ENCODE results near the gene DHTKD1. TPM values are rescaled to one million over a fixed set of nuclear protein-coding genes. Genes with fewer than 3 reads are reported as not detected.

The DHTKD1 gene
- total RNA-seq: 10 to 100 TPM; 20.8 to 36.6 TPM

- Histone ChIP-seq H3K4me1 (peaks cover 33% of the 10 kb centered on the region), H3K27ac (peak within 1 kb of the TSS; percentile 87 to 96 (median 92)), H3K4me3 (peak within 1 kb of the TSS; percentile 97 to 98), H3K36me3 (replicated peaks in 1 of 2; ENCODE audit: insufficient read depth in 1 of 2, low read depth in 2 of 2) (no peaks in the 10 kb centered on the region), H3K27me3 (no peaks in the 10 kb centered on the region), H3K9me3 (no peaks in the 10 kb centered on the region)
- DNase-seq: peak; percentile 98 to 99 (median 99)
- peak; percentile 99 for ATAC-seq
- intact Hi-C loops (cut with DNase I): no loop called here
- WGBS, 2 donors: 3 to 17% methylated on average over 6 to 54 of the region's 66 CpGs
- TF ChIP-seq POLR2A (IDR thresholded peaks at IDR 0.05) (peak; percentile 90 to 94 (median 91)), CTCF (IDR thresholded peaks at IDR 0.05) (peak in 6 of 7 experiments; percentile 39 to 84 (median 72))
These were observed at the start of gene DHTKD1 for GRCh38 chr10:12068449-12069269. TSS of gene DHTKD1 (plus strand) at chr10:12068954. CDS start at chr10:12069034, 80 bp downstream.

- WGBS, 2 donors: 89 to 96% methylated on average over 9 of the region's 9 CpGs
- no peak overlapping the region for H3K4me3 ChIP-seq
- TF ChIP-seq POLR2A (IDR thresholded peaks at IDR 0.05): no peak
- TF ChIP-seq CTCF (IDR thresholded peaks at IDR 0.05): no peak
- intact Hi-C loops (cut with DNase I): no loop called here
- H3K4me1 ChIP-seq: peaks cover 31% of the 10 kb centered on the region
- H3K36me3 ChIP-seq (replicated peaks in 1 of 2; ENCODE audit: insufficient read depth in 1 of 2, low read depth in 2 of 2): no peaks in the 10 kb centered on the region
- no peak for ATAC-seq
- DNase-seq: no peak
- H3K27me3 ChIP-seq: no peaks in the 10 kb centered on the region
- H3K9me3 ChIP-seq: no peaks in the 10 kb centered on the region
- H3K27ac ChIP-seq: no peak overlapping the region
These were observed 49.3 kb upstream of the DHTKD1 start for GRCh38 chr10:12019283-12019971.

- Histone ChIP-seq H3K4me1 (peaks cover 31% of the 10 kb centered on the region), H3K27ac (peak overlapping the region in 1 of 4 donors; percentile 6), H3K27me3 (no peaks in the 10 kb centered on the region), H3K9me3 (no peaks in the 10 kb centered on the region), H3K4me3 (no peak overlapping the region), H3K36me3 (replicated peaks in 1 of 2; ENCODE audit: insufficient read depth in 1 of 2, low read depth in 2 of 2) (no peaks in the 10 kb centered on the region)
- TF ChIP-seq POLR2A (IDR thresholded peaks at IDR 0.05) (no peak), CTCF (IDR thresholded peaks at IDR 0.05) (no peak)
- ATAC-seq (no peak), DNase-seq (no peak)
- intact Hi-C loops (cut with DNase I): no loop called here
- 91 to 100% methylated on average over 2 of the region's 2 CpGs for WGBS, 2 donors
These were observed 48.2 kb upstream of the DHTKD1 start for GRCh38 chr10:12020574-12020973.

- TF ChIP-seq POLR2A (IDR thresholded peaks at IDR 0.05) (no peak), CTCF (IDR thresholded peaks at IDR 0.05) (no peak)
- Histone ChIP-seq H3K36me3 (replicated peaks in 1 of 2; ENCODE audit: insufficient read depth in 1 of 2, low read depth in 2 of 2) (no peaks in the 10 kb centered on the region), H3K27ac (peak overlapping the region in 2 of 4 donors; percentile 47 to 68), H3K27me3 (no peaks in the 10 kb centered on the region), H3K9me3 (no peaks in the 10 kb centered on the region), H3K4me1 (peaks cover 31% of the 10 kb centered on the region), H3K4me3 (no peak overlapping the region)
- no peak for ATAC-seq
- 17 to 23% methylated on average over 1 of the region's 1 CpG for WGBS, 2 donors
- intact Hi-C loops (cut with DNase I): no loop called here
- DNase-seq: no peak
These were observed 46.0 kb upstream of the DHTKD1 start for GRCh38 chr10:12022580-12023257.
